GM12878 (cell line): Measurements from ENCODE around the gene FAP. TPM values are rescaled to one million over a fixed set of nuclear protein-coding genes. Genes with fewer than 3 reads are reported as not detected.

ENCODE experiments used
- ATAC-seq: fragments of 200-7000 bp; cut with Tn5 transposase; 3 replicates; pipeline ENCODE4 v1.9.1; 2020; ENCODE audit warnings: mild to moderate bottlenecking, moderate library complexity
- BruUV-seq: library from RNA; stranded (reverse); fragments of 400-500 nt; replicated peaks from 2 replicates; lab custom pipeline; 2021; lab: Mats Ljungman, UMichigan
- CTCF ChIA-PET: fragments of 300-600 bp; sonication (Branson Sonifier 250); formaldehyde crosslinking; extraction: SDS; loops from one replicate; lab custom pipeline; 2021; ENCODE audit warnings: inconsistent platforms; lab: Yijun Ruan, JAX
- POLR2A ChIA-PET: fragments of 350-600 bp; formaldehyde crosslinking; extraction: SDS; loops from one replicate; lab custom pipeline; 2021; ENCODE audit warnings: inconsistent platforms; lab: Charles Lee
- RAD21 ChIA-PET: fragments of 300-600 bp; sonication (Branson Sonifier 250); formaldehyde crosslinking; loops from one replicate; lab custom pipeline; 2023; ENCODE audit warnings: antibody characterized with exemption; ENCODE audit not compliant: unreplicated experiment; lab: Charles Lee
- SMC1A ChIA-PET: fragments of 300-600 bp; sonication (Branson Sonifier 250); formaldehyde crosslinking; loops from one replicate; lab custom pipeline; 2023; ENCODE audit not compliant: unreplicated experiment, uncharacterized antibody; lab: Charles Lee
- DNase-seq: peaks from one replicate; pipeline ENCODE4 v3.0.0-alpha.2; 2011; ENCODE audit warnings: low read depth, low spot score
- FAIRE-seq: peaks from 3 replicates; lab custom pipeline; 2011; peaks lifted over from hg19 to GRCh38; lab: Jason Lieb, UNC
- H2AFZ ChIP-seq: 2 replicates; pipeline ENCODE4 v1.6.0; 2011; ENCODE audit warnings: low read depth, low read length, control low read depth; ENCODE audit not compliant: control insufficient read depth
- H3K27ac ChIP-seq: 2 replicates; pipeline ENCODE4 v1.5.1; 2011; ENCODE audit warnings: control low read depth; ENCODE audit not compliant: control insufficient read depth, insufficient read depth
- H3K27me3 ChIP-seq, 2 experiments: replicated peaks in 1 of 2; 2 replicates each; pipeline versions ENCODE4 v1.6.0 to v1.6.1; 2011; ENCODE audit warnings: low read length in 1 of 2; ENCODE audit not compliant: control insufficient read depth in 2 of 2, insufficient read depth in 2 of 2
- H3K36me3 ChIP-seq, 2 experiments: 2 replicates each; pipeline ENCODE4 v1.5.1; 2011; ENCODE audit warnings: low read length in 1 of 2; ENCODE audit not compliant: control insufficient read depth in 2 of 2, insufficient read depth in 2 of 2
- H3K4me1 ChIP-seq: 2 replicates; pipeline ENCODE4 v1.6.1; 2011; ENCODE audit warnings: mild to moderate bottlenecking, low read length, moderate library complexity, mixed read lengths; ENCODE audit not compliant: control insufficient read depth, insufficient read depth
- H3K4me2 ChIP-seq: 2 replicates; pipeline ENCODE4 v1.6.0; 2011; ENCODE audit warnings: control low read depth; ENCODE audit not compliant: control insufficient read depth, insufficient read depth
- H3K4me3 ChIP-seq: fragments of 200-600 bp; sonication (generic); 2 replicates; pipeline ENCODE4 v1.5.1; 2016
- H3K79me2 ChIP-seq: 2 replicates; pipeline ENCODE4 v1.6.0; 2011; ENCODE audit warnings: low read length; ENCODE audit not compliant: control insufficient read depth, insufficient read depth
- H3K9ac ChIP-seq: 2 replicates; pipeline ENCODE4 v1.8.0; 2011; ENCODE audit warnings: low read length, control low read depth, mixed read lengths; ENCODE audit not compliant: control insufficient read depth, insufficient read depth
- H3K9me3 ChIP-seq: replicated peaks from 3 replicates; pipeline ENCODE4 v1.5.1; 2011; ENCODE audit warnings: mild to moderate bottlenecking, low read length; ENCODE audit not compliant: control insufficient read depth, insufficient read depth
- H4K20me1 ChIP-seq: 2 replicates; pipeline ENCODE4 v1.6.0; 2011; ENCODE audit not compliant: control insufficient read depth, insufficient read depth
- CREM ChIP-seq: IDR thresholded peaks from 2 replicates; pipeline ENCODE4 v1.6.1; 2014; ENCODE audit warnings: antibody characterized with exemption, low read depth
- CUX1 ChIP-seq: IDR thresholded peaks from 2 replicates; pipeline ENCODE4 v1.6.1; 2012; ENCODE audit warnings: improper control_type of control experiment, low read depth, low read length; ENCODE audit not compliant: insufficient replicate concordance
- NRF1 ChIP-seq: conservative IDR thresholded peaks from 2 replicates; pipeline ENCODE4 v1.6.1; 2011; ENCODE audit warnings: mild to moderate bottlenecking, low read depth, low read length, improper control_type of control experiment
- SMAD1 ChIP-seq: fragments of 450-650 bp; IDR thresholded peaks from 2 replicates; pipeline ENCODE4 v1.6.1; 2018; ENCODE audit warnings: mild to moderate bottlenecking, low read depth; ENCODE audit not compliant: partially characterized antibody
- SMAD5 ChIP-seq: IDR thresholded peaks from 2 replicates; pipeline ENCODE4 v1.6.1; 2016; ENCODE audit warnings: antibody characterized with exemption, low read depth
- SMC3 ChIP-seq: IDR thresholded peaks from 2 replicates; pipeline ENCODE4 v1.6.1; 2011; ENCODE audit warnings: low read length, improper control_type of control experiment, borderline replicate concordance
- WRNIP1 ChIP-seq: IDR thresholded peaks from 2 replicates; pipeline ENCODE4 v1.6.1; 2011; ENCODE audit warnings: low read depth, low read length, improper control_type of control experiment, borderline replicate concordance
- ZBTB40 ChIP-seq: fragments of 450-650 bp; IDR thresholded peaks from 2 replicates; pipeline ENCODE4 v1.6.1; 2016; ENCODE audit warnings: mild to moderate bottlenecking, moderate library complexity, borderline replicate concordance
- ZNF384 ChIP-seq: IDR thresholded peaks from 2 replicates; pipeline ENCODE4 v1.6.1; 2012; ENCODE audit warnings: low read depth, mild to moderate bottlenecking, low read length, improper control_type of control experiment, borderline replicate concordance
- WGBS: methylation state at CpG from one replicate; pipeline ENCODE4 v1.1.6; 2016; ENCODE audit warnings: low lambda C conversion rate; ENCODE audit not compliant: insufficient replicate concordance, insufficient coverage; ENCODE audit errors: missing lambda C conversion rate; 5-methylcytosine and 5-hydroxymethylcytosine counted together
- in situ Hi-C: fragments of 300-500 bp; cut with MboI; formaldehyde crosslinking; loops from 9 replicates; pipeline ENCODE4 v1.14.3; 2018; ENCODE audit warnings: mixed read lengths
- intact Hi-C: fragments of 100-400 bp; cut with micrococcal nuclease; formaldehyde crosslinking; loops from one replicate; pipeline ENCODE4 v1.14.2; 2022; ENCODE audit not compliant: unreplicated experiment
- polyA plus RNA-seq, 11 experiments: library from polyadenylated mRNA; depleted of rRNA in 4 of 11; unstranded in 6 of 11; stranded (reverse) in 5 of 11; fragments of >200 nt; fragmentation: Nextera tagmentation in 4 of 11; fragmentation: Illumina TruSeq in 1 of 11; extraction: Ambion mirVana in 4 of 11; extraction: Trizol in 1 of 11; gene quantifications; 1 replicate in 1 of 11; 2 replicates in 10 of 11; pipeline versions ENCODE4 v1.2.1 to v1.2.3, GENCODE V29; 2011 to 2016; ENCODE audit warnings: inconsistent platforms in 2 of 11, missing spikeins in 2 of 11, low read depth in 1 of 11
- total RNA-seq, 4 experiments: library from RNA; depleted of rRNA in 3 of 4; stranded (reverse); fragments of >200 nt in 3 of 4; fragmentation: Illumina TruSeq in 1 of 4; extraction: Trizol in 1 of 4; gene quantifications; 2 replicates each; pipeline versions ENCODE4 v1.2.1 to v1.2.3, GENCODE V29; 2013 to 2021

The FAP gene
- total and polyA plus RNA-seq, 10 of the 15 experiments (the other 5 are each of a cell fraction or from before 2014, with no cell fraction given): 0.16 TPM; not detected in 9

- TF ChIP-seq CUX1 (no peak), CREM (no peak), SMC3 (no peak), SMAD5 (no peak)
Measured at GRCh38 chr2:162219426-162219825, 23.8 kb downstream of the FAP start (continued).

- Histone ChIP-seq H3K4me1 (no peaks in the 10 kb centered on the region), H3K4me3 (no peak overlapping the region), H3K9ac (no peak overlapping the region), H3K9me3 (no peaks in the 10 kb centered on the region), H3K27ac (no peak overlapping the region), H2AFZ (no peak overlapping the region), H3K79me2 (no peaks in the 10 kb centered on the region), H3K36me3 (no peaks in the 10 kb centered on the region), H3K27me3 (no peaks in the 10 kb centered on the region), H3K4me2 (no peak overlapping the region), H4K20me1 (no peaks in the 10 kb centered on the region)
- FAIRE-seq (no peak), DNase-seq (no peak), ATAC-seq (no peak)
- WGBS: 61% methylated on average over 1 of the region's 1 CpG
- ChIA-PET SMC1A (interaction anchor here (1.5 to 1.9 kb wide), 2 partner anchors 30 to 81 kb away, joined by 3 to 5 read pairs; no protein-coding TSS in a partner anchor), POLR2A (no interaction called here), RAD21 (no interaction called here), CTCF (interaction anchor here (0.7 to 13.2 kb wide), 3 partner anchors 21 to 117 kb away, joined by 5 to 228 read pairs (median 20); no protein-coding TSS in a partner anchor)
- no TSS peak for BruUV-seq
- intact Hi-C loops: loop anchor here (10.0 kb wide), 1 partner anchor 577 kb away; no protein-coding TSS in a partner anchor
- in situ Hi-C loops: no loop called here
- TF ChIP-seq NRF1 (no peak), SMAD1 (no peak), WRNIP1 (no peak), ZBTB40 (no peak), ZNF384 (no peak)
Measured at GRCh38 chr2:162217598-162217997, 25.6 kb downstream of the FAP start.
